Measurements from ENCODE around the gene THUMPD3. TPM values are rescaled to one million over a fixed set of nuclear protein-coding genes. Genes with fewer than 3 reads are reported as not detected.

THUMPD3 gene
- total and polyA plus RNA-seq, 9 of the 15 experiments (the other 6 are each of a cell fraction or from before 2014, with no cell fraction given) = 58.3 to 132 (median 113) TPM

DNA sequence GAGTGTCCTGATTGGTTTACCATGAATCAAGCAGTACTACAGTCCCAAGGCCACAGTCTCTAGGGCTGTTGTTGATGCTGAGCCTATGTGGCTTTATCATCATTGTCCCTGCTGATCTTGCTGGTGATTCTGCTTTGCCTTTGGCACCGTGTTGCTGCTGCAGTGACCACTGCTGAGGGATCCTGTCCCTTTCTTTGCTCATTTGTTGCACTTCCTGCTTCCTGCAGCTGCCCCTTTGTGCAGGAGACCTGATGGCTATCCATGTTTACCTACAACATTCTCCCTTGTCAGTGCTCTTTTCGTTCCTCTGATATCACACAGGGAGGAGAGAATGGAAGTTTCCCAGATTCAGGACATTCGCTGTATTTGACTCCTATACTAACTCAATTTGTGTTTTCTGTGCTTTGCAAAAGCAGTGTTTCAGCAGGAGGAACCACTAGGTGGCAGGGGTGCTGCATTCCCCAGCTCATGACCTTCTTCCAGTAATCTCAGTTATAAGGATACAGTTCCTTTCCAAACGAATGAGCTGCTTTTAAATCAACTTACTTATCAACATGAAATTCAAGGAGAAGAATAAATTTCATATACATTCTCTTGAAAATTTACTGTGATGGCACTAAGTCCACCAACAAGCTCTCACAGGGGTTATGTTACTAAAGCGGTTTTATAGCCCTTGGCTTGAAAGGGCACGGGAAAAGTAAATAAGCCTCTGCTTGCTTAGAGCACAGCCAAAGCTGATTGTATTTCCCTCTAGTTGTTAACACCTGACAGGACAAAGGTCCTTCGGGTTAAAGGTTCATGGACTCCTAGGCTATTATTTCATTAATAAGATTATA, 9.7 kb upstream of the THUMPD3 start:
- H2AFZ ChIP-seq (ENCODE audit: low read depth, low read length) = no peak overlapping the region
- in situ Hi-C loops (cut with MboI) (no loop called here), intact Hi-C loops (cut with micrococcal nuclease) (loop anchor here (1.0 to 10.0 kb wide), 6 partner anchors 70 to 362 kb away; partner anchors contain the start of gene MTMR14)
- DNase-seq (ENCODE audit: extremely low read depth in 1 of 4, low spot score in 3 of 4) (peak; percentile 70 to 75 (median 74)), FAIRE-seq (peak; percentile 80), ATAC-seq (peak; percentile 93)
- H3K79me2 ChIP-seq (ENCODE audit: control insufficient read depth, insufficient read depth, low read length) = no peaks in the 10 kb centered on the region
- ChIA-PET POLR2A (interaction anchor here (0.5 to 3.8 kb wide), 9 partner anchors 10 to 380 kb away, joined by 3 to 29 read pairs (median 4); partner anchors contain the start of genes SETD5 and THUMPD3), CTCF (ENCODE audit: low intra/inter-chr PET ratio) (interaction anchor here (0.6 to 2.3 kb wide), 6 partner anchors 9 to 150 kb away, joined by 3 to 34 read pairs (median 3); no protein-coding TSS in a partner anchor)
- no peaks in the 10 kb centered on the region; the same call in 1 of the 2 replicates for H4K20me1 ChIP-seq (replicated peaks; ENCODE audit: control insufficient read depth, insufficient read depth, low read length)
- peaks cover 0 to 8% of the 10 kb centered on the region in 2 experiments; a peak in 1 of 5 replicates for H3K27me3 ChIP-seq (ENCODE audit: control insufficient read depth in 2 of 2, insufficient read depth in 2 of 2, low read length in 2 of 2)
- no peak overlapping the region for H3K4me3 ChIP-seq
- no peaks in the 10 kb centered on the region for H3K36me3 ChIP-seq (ENCODE audit: control insufficient read depth, insufficient read depth, low read length)
- H3K9me1 ChIP-seq (ENCODE audit: control insufficient read depth, insufficient read depth, low read length) = no peaks in the 10 kb centered on the region
- H3K4me1 ChIP-seq (replicated peaks in 1 of 2; ENCODE audit: control insufficient read depth in 2 of 2, insufficient read depth in 2 of 2, low read length in 2 of 2) = no peaks in the 10 kb centered on the region; a peak in 2 of 5 replicates
- no TSS peak for BruUV-seq (replicated peaks)
- no peak overlapping the region for H3K4me2 ChIP-seq (ENCODE audit: insufficient read depth, low read length)
- no peaks in the 10 kb centered on the region for H3K9me3 ChIP-seq (replicated peaks; ENCODE audit: control insufficient read depth, insufficient read depth, low read depth, low read length)
- H3K27ac ChIP-seq (ENCODE audit: extremely low read depth, low read depth, low read length) = no peak overlapping the region
- WGBS (ENCODE audit: insufficient coverage, low coverage, missing lambda C conversion rate) = 29% methylated on average over 7 of the region's 7 CpGs
- H3K9ac ChIP-seq (ENCODE audit: insufficient read depth in 1 of 2, low read depth in 2 of 2, low read length in 2 of 2) = peak overlapping the region in 1 of 2 experiments; percentile 32; a peak in 1 of 4 replicates
- TF ChIP-seq ESRRA (IDR thresholded peaks at IDR 0.05; ENCODE audit: borderline replicate concordance, low read depth) (peak; percentile 55), RAD21 (CRISPR knock-in tag; conservative IDR thresholded peaks at IDR 0.05 in 1 of 2, IDR thresholded peaks at IDR 0.05 in 1 of 2) (peak; percentile 88 to 97), SIRT6 (IDR thresholded peaks at IDR 0.05; ENCODE audit: low read depth, low read length) (no peak), ZNF354B (CRISPR knock-in tag; IDR thresholded peaks at IDR 0.05) (no peak), SOX6 (IDR thresholded peaks at IDR 0.05) (no peak), NFATC3 (IDR thresholded peaks at IDR 0.05) (no peak), SAFB2 (IDR thresholded peaks at IDR 0.05; ENCODE audit: borderline replicate concordance, low read depth, low read length, severe bottlenecking) (no peak)
- TF ChIP-seq, protein P1, sequence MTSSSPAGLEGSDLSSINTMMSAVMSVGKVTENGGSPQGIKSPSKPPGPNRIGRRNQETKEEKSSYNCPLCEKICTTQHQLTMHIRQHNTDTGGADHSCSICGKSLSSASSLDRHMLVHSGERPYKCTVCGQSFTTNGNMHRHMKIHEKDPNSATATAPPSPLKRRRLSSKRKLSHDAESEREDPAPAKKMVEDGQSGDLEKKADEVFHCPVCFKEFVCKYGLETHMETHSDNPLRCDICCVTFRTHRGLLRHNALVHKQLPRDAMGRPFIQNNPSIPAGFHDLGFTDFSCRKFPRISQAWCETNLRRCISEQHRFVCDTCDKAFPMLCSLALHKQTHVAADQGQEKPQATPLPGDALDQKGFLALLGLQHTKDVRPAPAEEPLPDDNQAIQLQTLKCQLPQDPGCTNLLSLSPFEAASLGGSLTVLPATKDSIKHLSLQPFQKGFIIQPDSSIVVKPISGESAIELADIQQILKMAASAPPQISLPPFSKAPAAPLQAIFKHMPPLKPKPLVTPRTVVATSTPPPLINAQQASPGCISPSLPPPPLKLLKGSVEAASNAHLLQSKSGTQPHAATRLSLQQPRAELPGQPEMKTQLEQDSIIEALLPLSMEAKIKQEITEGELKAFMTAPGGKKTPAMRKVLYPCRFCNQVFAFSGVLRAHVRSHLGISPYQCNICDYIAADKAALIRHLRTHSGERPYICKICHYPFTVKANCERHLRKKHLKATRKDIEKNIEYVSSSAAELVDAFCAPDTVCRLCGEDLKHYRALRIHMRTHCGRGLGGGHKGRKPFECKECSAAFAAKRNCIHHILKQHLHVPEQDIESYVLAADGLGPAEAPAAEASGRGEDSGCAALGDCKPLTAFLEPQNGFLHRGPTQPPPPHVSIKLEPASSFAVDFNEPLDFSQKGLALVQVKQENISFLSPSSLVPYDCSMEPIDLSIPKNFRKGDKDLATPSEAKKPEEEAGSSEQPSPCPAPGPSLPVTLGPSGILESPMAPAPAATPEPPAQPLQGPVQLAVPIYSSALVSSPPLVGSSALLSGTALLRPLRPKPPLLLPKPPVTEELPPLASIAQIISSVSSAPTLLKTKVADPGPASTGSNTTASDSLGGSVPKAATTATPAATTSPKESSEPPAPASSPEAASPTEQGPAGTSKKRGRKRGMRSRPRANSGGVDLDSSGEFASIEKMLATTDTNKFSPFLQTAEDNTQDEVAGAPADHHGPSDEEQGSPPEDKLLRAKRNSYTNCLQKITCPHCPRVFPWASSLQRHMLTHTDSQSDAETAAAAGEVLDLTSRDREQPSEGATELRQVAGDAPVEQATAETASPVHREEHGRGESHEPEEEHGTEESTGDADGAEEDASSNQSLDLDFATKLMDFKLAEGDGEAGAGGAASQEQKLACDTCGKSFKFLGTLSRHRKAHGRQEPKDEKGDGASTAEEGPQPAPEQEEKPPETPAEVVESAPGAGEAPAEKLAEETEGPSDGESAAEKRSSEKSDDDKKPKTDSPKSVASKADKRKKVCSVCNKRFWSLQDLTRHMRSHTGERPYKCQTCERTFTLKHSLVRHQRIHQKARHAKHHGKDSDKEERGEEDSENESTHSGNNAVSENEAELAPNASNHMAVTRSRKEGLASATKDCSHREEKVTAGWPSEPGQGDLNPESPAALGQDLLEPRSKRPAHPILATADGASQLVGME (CRISPR knock-in tag; IDR thresholded peaks at IDR 0.05) = no peak
- TF ChIP-seq, protein P2, sequence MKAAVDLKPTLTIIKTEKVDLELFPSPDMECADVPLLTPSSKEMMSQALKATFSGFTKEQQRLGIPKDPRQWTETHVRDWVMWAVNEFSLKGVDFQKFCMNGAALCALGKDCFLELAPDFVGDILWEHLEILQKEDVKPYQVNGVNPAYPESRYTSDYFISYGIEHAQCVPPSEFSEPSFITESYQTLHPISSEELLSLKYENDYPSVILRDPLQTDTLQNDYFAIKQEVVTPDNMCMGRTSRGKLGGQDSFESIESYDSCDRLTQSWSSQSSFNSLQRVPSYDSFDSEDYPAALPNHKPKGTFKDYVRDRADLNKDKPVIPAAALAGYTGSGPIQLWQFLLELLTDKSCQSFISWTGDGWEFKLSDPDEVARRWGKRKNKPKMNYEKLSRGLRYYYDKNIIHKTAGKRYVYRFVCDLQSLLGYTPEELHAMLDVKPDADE (conservative IDR thresholded peaks at IDR 0.05; ENCODE audit: control insufficient read depth, low read depth, low read length) = no peak
- TF ChIP-seq, protein P3, sequence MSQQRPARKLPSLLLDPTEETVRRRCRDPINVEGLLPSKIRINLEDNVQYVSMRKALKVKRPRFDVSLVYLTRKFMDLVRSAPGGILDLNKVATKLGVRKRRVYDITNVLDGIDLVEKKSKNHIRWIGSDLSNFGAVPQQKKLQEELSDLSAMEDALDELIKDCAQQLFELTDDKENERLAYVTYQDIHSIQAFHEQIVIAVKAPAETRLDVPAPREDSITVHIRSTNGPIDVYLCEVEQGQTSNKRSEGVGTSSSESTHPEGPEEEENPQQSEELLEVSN (IDR thresholded peaks at IDR 0.05; ENCODE audit: borderline replicate concordance in 1 of 2, extremely low read depth in 1 of 2, insufficient read depth in 1 of 2, insufficient read length in 1 of 2, low read depth in 1 of 2, low read length in 1 of 2, poor library complexity in 1 of 2, severe bottlenecking in 1 of 2) = no peak
